Colonic mucosa (tissue), 4 donors: ENCODE data around the gene YY1. TPM values are rescaled to one million over a fixed set of nuclear protein-coding genes. Genes with fewer than 3 reads are reported as not detected.

Source experiments
- DNase-seq: peaks from one replicate; pipeline ENCODE4 v3.0.0-alpha.2; 2020
- H3K27ac ChIP-seq: fragments of 200-600 bp; one replicate; pipeline ENCODE4 v1.8.0; 2021
- H3K27me3 ChIP-seq: fragments of 200-600 bp; one replicate; pipeline ENCODE4 v1.8.0; 2021
- H3K36me3 ChIP-seq: fragments of 200-600 bp; one replicate; pipeline ENCODE4 v1.8.0; 2021
- H3K4me1 ChIP-seq: fragments of 200-600 bp; one replicate; pipeline ENCODE4 v1.8.0; 2021; ENCODE audit warnings: mild to moderate bottlenecking
- H3K4me3 ChIP-seq: fragments of 200-600 bp; one replicate; pipeline ENCODE4 v1.8.0; 2021
- H3K9ac ChIP-seq, 2 donors: one replicate each; pipeline ENCODE4 v1.7.0; 2013; ENCODE audit warnings: control low read depth in 2 of 2, low read depth in 2 of 2, low read length in 2 of 2
- H3K9me3 ChIP-seq: fragments of 200-600 bp; one replicate; pipeline ENCODE4 v1.8.0; 2021
- intact Hi-C: fragments of 100-400 bp; cut with DNase I; formaldehyde crosslinking; loops from one replicate; pipeline ENCODE4 v1.14.1; 2022
- total RNA-seq, 2 donors: library from RNA; stranded (reverse); fragmentation: NEBNext Ultra II Directional in 1 of 2; extraction: Animal tissue kit (Norgen Biotek cat#: 25700) in 1 of 2; gene quantifications; one replicate each; pipeline ENCODE4 v1.2.1, GENCODE V29; 2021
- TF ChIP-seq, protein P1 (sequence below): fragments of 200-600 bp; IDR thresholded peaks from one replicate; pipeline ENCODE4 v1.8.0; 2022; ENCODE audit warnings: antibody characterized with exemption, mild to moderate bottlenecking
- donor health status: healthy.
- donor health status: DM: no; HTN: no; CAD: no.
- donor health status: DM: no; HTN: no; CAD: no.

The YY1 gene
- total RNA-seq, 2 donors from 2014 or later: 73.2 to 90.4 TPM

DNA sequence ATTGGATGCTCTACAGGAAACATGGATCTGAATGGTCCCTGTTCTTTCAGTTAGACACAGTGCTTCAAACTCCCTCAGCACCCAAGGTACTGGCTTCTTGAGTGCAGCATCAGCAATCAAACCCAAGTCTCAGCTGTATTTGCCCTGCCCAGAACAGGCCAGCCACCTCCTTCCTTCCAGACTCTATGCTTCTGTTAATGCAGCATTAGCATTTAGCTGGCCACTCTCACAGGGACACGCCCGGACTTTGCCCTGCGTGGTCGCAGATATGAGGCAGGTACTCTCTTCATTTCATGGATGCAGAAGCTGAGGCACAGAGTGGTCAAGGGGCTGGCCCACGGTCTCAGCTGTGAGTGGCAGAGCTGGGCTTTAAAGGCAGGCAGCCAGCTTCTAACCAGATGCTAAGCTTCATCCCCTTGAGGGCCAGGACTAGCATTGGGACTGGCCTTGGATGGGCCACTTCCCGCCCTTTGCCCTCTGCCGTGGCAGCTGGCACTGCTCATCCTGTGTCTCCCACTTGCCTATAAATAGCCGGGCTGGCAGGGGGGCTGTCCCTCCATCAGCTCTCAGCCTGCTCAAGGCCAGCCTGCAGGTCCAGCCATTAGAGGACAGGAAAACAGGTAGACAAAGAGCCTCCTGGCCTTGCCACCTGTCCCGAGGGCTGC lies 82.7 kb downstream of the YY1 start:
- TF ChIP-seq, protein P1, sequence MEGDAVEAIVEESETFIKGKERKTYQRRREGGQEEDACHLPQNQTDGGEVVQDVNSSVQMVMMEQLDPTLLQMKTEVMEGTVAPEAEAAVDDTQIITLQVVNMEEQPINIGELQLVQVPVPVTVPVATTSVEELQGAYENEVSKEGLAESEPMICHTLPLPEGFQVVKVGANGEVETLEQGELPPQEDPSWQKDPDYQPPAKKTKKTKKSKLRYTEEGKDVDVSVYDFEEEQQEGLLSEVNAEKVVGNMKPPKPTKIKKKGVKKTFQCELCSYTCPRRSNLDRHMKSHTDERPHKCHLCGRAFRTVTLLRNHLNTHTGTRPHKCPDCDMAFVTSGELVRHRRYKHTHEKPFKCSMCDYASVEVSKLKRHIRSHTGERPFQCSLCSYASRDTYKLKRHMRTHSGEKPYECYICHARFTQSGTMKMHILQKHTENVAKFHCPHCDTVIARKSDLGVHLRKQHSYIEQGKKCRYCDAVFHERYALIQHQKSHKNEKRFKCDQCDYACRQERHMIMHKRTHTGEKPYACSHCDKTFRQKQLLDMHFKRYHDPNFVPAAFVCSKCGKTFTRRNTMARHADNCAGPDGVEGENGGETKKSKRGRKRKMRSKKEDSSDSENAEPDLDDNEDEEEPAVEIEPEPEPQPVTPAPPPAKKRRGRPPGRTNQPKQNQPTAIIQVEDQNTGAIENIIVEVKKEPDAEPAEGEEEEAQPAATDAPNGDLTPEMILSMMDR: no peak
- Histone ChIP-seq H3K36me3 (no peaks in the 10 kb centered on the region), H3K9ac (no peak overlapping the region), H3K27ac (no peak overlapping the region), H3K4me3 (no peak overlapping the region), H3K27me3 (no peaks in the 10 kb centered on the region), H3K4me1 (peaks cover 4% of the 10 kb centered on the region), H3K9me3 (no peaks in the 10 kb centered on the region)
- no peak for DNase-seq
- intact Hi-C loops: no loop called here

DNA sequence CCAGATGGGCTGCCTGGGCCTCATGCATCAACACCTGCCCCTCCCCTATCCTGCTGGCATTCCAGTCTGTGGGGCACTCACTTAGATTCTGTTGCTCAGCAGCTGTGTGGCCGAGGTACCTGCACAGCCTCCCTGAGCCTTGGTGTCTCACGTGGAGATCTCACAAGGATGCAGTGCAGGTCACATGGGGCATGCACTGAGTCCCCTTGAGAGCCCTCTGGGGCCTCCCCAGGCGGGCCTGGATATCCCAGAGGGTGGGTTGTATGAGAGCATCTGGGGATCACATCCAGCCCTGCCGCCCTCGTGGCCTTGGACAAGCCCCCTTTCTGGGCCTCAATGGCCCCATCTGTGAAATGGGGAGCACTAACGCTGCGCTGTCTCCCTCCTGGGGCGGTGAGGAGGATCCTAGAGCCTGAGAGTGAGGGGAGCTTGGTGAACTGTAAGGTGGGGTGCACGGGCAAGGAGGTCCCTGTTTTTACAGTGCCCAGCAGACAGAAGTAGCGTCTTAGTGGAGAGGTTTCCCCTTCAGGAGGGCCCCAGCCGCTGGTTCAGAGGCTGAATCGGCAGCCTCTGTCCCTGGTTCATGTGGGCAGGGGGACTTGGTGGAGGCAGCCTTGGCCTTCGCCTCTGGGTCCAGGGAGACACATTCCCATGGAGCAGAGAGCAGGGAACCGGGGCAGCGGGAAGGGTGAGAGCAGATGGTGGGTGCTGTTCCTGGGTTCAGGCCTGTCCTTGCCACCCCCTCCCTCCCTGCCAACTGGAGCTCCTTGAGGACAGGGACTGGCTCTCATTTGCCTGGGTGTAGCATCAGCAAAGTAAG lies 83.4 kb downstream of the YY1 start:
- DNase-seq: no peak
- Histone ChIP-seq H3K27me3 (no peaks in the 10 kb centered on the region), H3K36me3 (no peaks in the 10 kb centered on the region), H3K27ac (no peak overlapping the region), H3K9ac (no peak overlapping the region), H3K9me3 (no peaks in the 10 kb centered on the region), H3K4me3 (no peak overlapping the region), H3K4me1 (peaks cover 4% of the 10 kb centered on the region)
- TF ChIP-seq, protein P1: no peak
- intact Hi-C loops: no loop called here

DNA sequence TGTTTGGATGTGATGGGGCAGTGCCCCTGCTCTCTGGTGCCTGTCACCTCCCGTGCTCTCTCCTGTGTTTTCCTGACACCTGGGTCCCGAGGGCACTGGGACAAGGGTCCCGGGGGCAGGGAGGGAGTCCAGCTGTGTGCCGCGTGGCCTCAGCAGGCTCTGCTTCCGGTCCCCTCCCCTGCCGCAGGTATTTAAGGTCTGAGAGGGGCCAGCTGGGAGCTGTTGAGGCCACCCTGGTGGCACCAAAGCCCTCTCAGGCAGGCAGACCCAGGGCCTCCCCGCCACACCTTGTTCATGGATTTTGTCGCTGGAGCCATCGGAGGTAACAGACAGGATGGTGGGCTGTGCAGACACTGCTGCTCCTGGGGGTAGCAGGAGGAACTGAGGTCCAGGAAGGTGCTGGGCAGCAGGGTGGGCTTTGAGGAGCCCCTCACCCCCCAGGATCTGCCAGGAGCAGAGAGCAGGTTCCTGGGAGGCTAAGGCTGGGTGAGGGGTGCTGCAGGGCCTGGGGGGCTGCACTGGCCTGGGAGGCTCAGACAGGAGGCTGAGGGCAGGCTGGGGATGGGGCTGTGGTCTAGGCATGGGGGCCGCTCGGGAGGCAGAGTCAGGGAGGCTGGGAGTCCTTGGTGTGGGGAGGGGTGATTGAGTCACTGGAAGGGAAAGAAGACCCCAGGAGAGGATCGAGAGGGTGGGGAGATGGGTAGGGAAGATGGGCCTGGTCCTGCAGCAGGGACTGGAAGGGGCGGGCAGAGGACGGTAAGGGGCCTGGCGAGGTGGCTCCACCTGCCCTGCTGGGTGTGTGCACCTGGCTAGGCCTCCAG lies 84.4 kb downstream of the YY1 start, which contains the start of gene SLC25A47:
Gene SLC25A47, plus strand, starts transcription at position 219 of the 821 bp plus-strand sequence. Its CDS starts 76 bp downstream, at position 295.
- Histone ChIP-seq H3K27ac (no peak within 1 kb of the TSS), H3K9ac (no peak within 1 kb of the TSS), H3K9me3 (no peaks in the 10 kb centered on the region), H3K36me3 (no peaks in the 10 kb centered on the region), H3K4me3 (no peak within 1 kb of the TSS), H3K27me3 (no peaks in the 10 kb centered on the region), H3K4me1 (peaks cover 2% of the 10 kb centered on the region)
- intact Hi-C loops: no loop called here
- DNase-seq: no peak
- TF ChIP-seq, protein P1: no peak

DNA sequence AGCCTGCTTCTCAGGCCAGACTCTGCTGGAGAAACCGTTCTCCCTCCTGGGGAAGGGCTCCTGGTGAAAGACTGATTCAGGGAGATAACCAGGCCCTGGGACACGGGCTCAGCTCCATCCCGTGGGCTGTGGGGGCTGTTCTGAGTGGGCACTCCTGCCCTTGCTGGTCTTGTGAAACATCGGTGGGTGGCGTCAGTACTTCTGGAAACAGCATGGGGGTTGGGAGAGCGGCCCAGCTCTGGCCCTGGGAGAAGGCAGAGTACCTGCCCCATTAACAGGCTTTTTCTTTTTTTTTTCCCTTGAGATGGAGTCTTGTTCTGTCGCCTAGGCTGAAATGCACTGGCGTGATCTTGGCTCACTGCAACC lies 85.0 kb downstream of the YY1 start:
- Histone ChIP-seq H3K27me3 (no peaks in the 10 kb centered on the region), H3K4me3 (no peak overlapping the region), H3K4me1 (no peaks in the 10 kb centered on the region), H3K36me3 (no peaks in the 10 kb centered on the region), H3K27ac (no peak overlapping the region), H3K9me3 (no peaks in the 10 kb centered on the region), H3K9ac (no peak overlapping the region)
- TF ChIP-seq, protein P1: no peak
- intact Hi-C loops: no loop called here
- no peak for DNase-seq

DNA sequence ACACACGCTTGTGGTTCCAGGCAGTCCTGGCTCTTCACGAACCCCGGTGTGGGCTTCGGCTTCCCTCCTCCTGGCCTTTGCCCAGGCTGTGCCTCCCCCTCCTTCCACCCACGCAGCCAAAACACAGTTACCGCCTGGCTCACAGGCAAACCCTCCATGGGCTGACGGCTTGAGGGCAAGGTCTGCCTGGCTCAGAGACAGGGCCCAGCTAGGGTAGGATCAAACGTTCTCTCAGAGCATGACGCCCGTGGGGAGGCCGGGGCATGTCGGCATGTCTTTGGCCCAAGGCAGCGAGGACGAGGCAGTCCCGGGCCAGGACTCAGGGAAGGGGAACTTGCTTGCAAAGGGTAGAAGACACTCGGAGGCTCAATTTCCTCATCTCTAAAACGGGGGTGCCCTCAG lies 86.3 kb downstream of the YY1 start:
- TF ChIP-seq, protein P1: no peak
- Histone ChIP-seq H3K4me3 (no peak overlapping the region), H3K27me3 (no peaks in the 10 kb centered on the region), H3K9me3 (no peaks in the 10 kb centered on the region), H3K9ac (peak overlapping the region in 1 of 2 donors; percentile 5), H3K27ac (no peak overlapping the region), H3K36me3 (no peaks in the 10 kb centered on the region), H3K4me1 (no peaks in the 10 kb centered on the region)
- DNase-seq: no peak
- intact Hi-C loops: no loop called here
